ENCODE results near the gene SCRG1.

SCRG1 gene

DNA sequence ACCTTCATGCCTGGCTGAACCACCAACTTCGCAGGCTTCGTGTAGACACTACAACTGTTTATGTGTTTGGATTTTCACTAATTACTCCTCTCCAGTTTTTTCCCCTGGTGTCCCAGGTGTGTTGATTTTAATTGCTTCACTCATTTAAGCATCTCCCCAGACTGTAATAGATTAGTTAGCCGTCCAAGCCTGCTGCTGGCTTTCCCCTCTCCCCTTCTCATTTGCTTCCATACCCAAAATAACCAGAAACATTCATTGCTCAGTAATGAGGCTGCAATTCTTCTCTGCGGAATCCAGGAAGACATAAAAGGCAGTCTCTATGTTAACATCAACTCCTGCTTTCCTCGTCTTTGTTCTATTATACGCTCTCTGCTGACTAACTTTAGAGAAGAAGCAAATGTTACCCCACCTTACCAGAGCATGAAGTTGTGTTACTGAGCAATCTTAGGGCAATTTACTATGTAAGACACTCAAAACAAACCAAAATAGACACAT is 37.9 kb upstream of the SCRG1 start:
- TF ChIP-seq CTCF (IDR thresholded peaks at IDR 0.05; ENCODE audit: low read depth, low read length, missing control alignments) = no peak
- H3K4me3 ChIP-seq (ENCODE audit: low read depth, low read length) = no peak overlapping the region
- no peak for DNase-seq (ENCODE audit: low read depth)
- in situ Hi-C loops (cut with HindIII; ENCODE audit: low sequenced_read_pairs) = no loop called here

DNA sequence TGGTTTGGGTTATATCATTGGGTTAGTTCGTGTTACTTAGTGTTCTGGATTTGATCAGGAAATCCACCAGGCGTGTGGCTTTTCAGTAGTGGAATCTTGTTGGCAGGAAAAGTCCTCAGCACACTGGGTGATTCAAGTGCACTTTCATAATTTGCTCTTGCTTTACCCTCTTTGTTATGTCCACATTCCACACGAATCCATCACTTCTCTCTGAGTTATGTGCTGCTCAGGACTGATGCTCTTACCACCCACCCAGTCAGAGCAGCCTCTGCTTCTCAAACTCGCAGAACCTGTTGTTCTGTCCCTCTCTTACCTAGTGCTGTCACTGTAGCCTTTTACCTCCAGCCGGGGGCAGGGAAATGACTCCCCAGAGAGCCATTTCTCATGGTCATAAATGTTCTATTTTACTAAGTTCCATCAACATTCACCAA is 37.2 kb upstream of the SCRG1 start:
- no peak overlapping the region for H3K4me3 ChIP-seq (ENCODE audit: low read depth, low read length)
- peak; percentile 76 for DNase-seq (ENCODE audit: low read depth)
- in situ Hi-C loops (cut with HindIII; ENCODE audit: low sequenced_read_pairs) = no loop called here
- no peak for TF ChIP-seq CTCF (IDR thresholded peaks at IDR 0.05; ENCODE audit: low read depth, low read length, missing control alignments)

GRCh38 chr4:173434231-173434630 is 35.3 kb upstream of the SCRG1 start:
- no peak for DNase-seq (ENCODE audit: low read depth)
- no peak for TF ChIP-seq CTCF (IDR thresholded peaks at IDR 0.05; ENCODE audit: low read depth, low read length, missing control alignments)
- H3K4me3 ChIP-seq (ENCODE audit: low read depth, low read length) = no peak overlapping the region
- in situ Hi-C loops (cut with HindIII; ENCODE audit: low sequenced_read_pairs) = no loop called here

GRCh38 chr4:173433447-173433846 is 34.5 kb upstream of the SCRG1 start:
- TF ChIP-seq CTCF (IDR thresholded peaks at IDR 0.05; ENCODE audit: low read depth, low read length, missing control alignments) = no peak
- in situ Hi-C loops (cut with HindIII; ENCODE audit: low sequenced_read_pairs) = no loop called here
- no peak for DNase-seq (ENCODE audit: low read depth)

DNA sequence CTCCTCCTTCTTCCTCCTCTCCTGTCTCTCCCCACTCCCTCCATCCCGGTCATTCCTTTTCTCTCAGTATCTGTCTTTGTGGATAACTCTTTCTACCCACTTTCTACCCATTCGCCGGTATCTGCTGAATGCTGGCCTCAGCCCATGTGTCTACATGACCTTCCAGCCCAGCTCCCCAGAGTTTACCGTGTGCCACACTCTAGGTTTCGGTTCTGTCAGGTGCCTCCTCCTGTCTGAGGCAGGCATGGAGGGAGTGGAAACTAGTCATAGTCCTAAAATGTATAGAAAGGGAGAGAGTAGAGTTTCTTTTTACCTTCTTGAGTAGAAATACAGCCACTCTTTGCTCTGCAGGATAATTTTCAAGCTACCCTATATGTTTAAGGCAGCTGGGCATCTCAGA is 33.5 kb upstream of the SCRG1 start:
- no peak overlapping the region for H3K4me3 ChIP-seq (ENCODE audit: low read depth, low read length)
- in situ Hi-C loops (cut with HindIII; ENCODE audit: low sequenced_read_pairs) = no loop called here
- DNase-seq (ENCODE audit: low read depth) = no peak
- TF ChIP-seq CTCF (IDR thresholded peaks at IDR 0.05; ENCODE audit: low read depth, low read length, missing control alignments) = no peak

More at GRCh38 chr4:173433447-173433846, 34.5 kb upstream of the SCRG1 start:
- H3K4me3 ChIP-seq (ENCODE audit: low read depth, low read length) = no peak overlapping the region

DNA sequence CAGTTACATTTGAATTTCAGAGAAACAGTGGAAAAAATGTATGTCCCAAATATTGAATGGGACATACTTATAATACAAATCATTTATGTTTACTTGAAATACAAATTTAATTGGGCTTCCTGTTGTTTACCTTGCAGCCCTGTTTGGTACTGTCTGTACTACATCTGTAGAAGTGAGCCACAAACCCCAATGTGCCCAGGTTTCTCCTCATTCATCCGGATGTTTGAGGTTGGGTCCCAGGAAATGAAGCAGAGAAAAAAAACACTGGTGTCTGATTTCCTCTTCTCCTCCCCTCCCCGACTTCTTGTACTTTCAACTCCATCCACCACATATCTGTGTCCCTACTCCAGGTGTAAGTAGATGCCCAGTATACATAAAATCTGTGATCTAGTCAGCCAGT is 27.1 kb upstream of the SCRG1 start:
- DNase-seq (ENCODE audit: low read depth) = no peak
- in situ Hi-C loops (cut with HindIII; ENCODE audit: low sequenced_read_pairs) = loop anchor here (5.0 kb wide), 1 partner anchor 51 kb away; no protein-coding TSS in a partner anchor
- no peak overlapping the region for H3K4me3 ChIP-seq (ENCODE audit: low read depth, low read length)
- no peak for TF ChIP-seq CTCF (IDR thresholded peaks at IDR 0.05; ENCODE audit: low read depth, low read length, missing control alignments)

All from astrocyte of the cerebellum (primary cell).